Activated CD4-positive, alpha-beta T cell treated with anti-CD3 and anti-CD28 coated beads for 48 hours (primary cell): ENCODE results near the gene RAB4A.

Experiments
- DNase-seq: peaks from one replicate; pipeline ENCODE4 v3.0.0-alpha.2; 2020

RAB4A gene

DNA sequence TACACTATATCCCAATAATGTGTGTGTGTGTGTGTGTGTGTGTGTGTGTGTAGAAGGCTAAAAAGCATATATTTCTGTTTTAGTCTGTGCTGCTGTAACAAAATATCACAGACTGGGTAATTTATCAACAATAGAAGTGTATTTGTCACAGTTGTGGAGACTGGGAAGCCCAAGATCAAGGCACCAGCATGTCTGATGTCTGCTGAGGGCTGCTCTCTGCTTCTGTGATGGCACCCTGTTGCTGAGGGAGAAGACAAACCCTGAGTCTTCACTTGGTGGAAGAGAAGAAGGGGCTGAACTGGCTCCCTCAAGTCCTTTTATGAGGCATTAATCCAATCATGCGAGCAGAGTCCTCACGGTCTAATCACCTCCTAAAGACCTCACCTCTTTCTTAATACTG lies 23.0 kb upstream of the RAB4A start:
- DNase-seq = no peak

DNA sequence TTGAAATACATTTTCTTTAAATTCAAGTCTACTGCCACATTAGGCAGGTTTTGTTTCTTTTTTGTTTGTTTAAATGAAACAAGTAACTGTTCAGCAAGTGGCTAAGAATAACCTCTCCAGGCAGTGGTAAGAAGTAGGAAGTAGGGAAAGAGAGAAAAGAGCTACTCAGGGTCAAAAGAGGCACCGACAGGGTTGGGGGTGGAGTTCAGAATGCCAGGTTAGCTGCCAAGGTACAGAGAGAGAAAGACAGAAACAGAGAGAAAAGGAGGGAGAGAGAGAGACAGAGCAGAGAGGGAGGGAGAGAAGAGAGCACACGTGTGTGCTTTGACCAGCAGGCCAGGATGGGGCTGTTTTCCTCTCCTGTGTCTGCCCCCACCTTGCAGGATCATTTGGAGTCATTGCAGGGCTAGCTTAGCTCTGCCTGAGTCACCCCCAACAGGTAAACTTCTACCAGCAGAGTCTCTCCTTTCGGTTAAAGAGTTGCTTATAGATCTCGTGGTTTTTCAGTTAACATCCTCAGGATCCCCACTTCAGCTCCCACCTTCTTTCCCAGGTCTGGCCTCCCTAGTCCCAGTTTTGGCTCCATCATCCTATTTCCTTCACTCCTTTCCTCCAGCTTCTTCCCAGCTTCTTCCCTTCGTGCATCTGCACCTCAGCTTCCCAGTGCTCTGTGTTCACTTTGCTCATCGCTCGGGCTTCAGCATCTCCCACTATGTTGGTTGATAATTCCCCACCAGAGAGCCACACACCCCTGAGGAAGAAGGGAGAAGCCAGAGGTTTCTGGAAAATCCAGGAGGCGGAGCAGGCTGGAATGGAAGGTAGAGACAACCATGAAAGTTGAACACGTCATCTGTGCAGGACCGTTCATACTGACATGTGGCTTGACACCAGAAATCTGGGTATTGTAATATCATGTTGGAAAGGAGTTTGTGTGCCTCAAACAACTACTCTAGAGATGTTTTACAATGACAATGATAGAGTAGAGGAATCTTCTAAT lies 21.8 kb upstream of the RAB4A start:
- no peak for DNase-seq

DNA sequence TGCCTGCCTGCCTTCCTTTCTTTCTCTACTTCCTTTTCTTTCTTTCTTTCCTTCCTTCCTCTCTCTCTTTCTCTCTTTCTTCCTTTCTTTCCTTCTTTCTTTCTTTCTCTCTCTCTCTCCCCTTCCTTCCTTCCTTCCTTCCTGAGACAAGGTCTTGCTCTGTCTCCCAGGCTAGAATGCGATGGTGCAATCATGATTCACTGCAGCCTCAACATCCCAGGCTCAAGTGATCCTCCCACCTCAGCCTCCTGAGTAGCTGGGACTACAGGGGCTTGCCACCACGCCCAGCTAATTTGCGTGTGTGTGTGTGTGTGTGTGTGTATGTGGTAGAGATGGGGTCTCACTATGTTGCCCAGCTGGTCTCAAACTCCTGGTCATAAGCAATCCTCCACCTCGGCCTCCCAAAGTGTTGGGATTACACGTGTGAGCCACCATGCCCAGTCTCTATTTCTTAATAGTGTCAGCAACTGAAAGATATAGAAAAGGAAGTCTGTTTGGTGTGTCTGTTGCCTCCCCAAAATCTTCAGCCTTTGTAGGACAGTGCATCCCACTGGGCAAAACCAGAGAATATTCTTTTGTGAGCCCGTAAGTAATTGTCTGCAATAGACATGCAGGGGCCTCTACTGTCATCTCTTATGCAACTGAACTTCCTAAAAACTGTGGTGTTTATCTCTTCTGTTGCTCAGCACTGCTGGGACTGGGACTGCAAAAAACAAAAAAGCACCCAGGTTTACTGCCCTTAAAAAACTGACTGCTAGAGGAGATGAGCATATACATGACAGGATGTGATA lies 20.9 kb upstream of the RAB4A start:
- no peak for DNase-seq

DNA sequence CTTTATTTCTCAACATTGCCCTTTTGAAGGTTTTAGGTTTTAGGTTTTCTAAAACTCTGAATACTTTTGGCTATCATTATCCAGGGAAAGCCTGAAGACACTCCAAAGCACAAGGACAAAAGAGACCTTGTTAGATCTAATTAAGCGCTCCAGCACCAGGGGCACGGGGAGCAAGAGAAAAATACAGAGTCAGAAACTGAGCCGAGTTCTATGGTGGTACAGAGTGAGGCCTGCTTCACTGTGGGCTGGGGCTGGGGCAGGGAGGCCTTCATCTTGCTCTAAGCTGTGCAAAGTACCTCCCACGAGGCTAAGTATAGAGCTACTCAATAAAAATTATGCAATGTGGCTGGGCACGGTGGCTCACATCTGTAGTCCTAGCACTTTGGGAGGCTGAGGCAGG lies 19.7 kb upstream of the RAB4A start:
- no peak for DNase-seq

DNA sequence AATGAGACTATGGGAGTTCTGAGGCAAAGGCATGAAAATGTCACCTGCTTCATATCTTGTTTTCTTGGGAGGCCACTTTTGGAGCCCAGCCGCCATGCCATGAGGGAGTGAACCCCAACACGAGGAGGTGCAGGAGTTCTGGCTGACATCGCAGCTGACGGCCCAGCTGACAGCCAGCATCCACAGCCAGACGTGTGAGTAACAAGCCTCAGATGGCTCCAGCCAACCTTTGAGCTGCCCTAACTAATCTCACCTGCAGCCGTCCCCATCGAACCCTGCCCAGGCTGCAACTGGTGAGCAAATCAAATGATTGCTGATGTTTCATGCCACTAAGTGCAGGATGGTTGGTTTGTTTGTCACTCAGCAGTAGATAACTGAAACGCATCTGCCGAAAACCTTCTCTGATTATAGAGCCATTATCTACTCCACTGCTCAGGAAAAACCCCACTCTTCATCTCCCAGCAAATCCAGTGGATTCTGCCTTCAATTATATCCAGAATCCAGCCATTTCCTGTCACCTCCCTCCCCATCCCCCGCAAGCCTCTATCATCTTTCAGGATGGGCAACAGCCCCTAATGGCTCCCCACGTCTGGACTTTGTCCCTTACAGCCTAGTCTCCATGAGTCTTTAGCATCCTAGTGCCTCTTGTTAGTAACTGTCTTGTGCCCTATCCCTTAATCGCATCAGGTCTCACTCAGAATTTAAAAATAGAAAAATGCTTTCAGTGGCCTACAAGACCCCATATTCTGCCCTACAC lies 18.5 kb upstream of the RAB4A start:
- no peak for DNase-seq

DNA sequence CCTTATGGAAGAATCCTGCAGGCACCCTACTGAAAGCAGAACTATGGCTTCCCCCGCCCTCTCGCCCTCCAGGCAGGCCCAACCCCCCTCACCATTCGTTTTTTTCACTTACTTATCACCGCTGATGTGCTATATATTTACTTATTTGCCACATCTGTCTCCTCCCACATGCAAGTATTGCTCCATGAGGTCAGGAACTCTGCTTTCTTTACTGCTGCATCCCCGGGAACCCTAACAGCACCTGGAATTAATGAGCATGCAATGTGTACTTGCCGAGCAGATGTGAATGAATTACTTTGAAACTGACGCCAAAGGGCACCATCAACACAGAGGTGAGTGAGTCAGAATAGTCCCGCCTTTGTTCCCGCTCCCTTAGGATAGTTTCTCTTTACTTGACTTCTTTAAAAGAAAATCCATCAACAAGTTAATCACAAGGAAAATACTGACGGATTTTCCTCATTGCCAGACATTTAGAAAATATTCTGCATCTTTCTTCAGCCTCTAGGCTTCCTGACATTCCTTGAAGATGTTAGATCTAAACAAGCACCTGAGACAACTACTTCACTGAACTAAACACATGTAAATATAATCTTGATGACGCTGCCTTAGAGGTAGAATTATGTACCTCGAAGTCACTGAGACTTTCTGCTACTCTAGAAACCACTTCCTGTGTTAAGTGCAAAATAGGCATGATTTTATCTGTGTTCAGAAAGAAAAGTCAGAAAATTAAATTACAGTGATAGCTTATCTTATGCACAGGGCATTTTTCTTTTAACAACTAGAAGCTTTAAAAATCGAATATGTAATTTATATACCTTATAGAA lies 17.5 kb upstream of the RAB4A start:
- DNase-seq = peak; percentile 18

DNA sequence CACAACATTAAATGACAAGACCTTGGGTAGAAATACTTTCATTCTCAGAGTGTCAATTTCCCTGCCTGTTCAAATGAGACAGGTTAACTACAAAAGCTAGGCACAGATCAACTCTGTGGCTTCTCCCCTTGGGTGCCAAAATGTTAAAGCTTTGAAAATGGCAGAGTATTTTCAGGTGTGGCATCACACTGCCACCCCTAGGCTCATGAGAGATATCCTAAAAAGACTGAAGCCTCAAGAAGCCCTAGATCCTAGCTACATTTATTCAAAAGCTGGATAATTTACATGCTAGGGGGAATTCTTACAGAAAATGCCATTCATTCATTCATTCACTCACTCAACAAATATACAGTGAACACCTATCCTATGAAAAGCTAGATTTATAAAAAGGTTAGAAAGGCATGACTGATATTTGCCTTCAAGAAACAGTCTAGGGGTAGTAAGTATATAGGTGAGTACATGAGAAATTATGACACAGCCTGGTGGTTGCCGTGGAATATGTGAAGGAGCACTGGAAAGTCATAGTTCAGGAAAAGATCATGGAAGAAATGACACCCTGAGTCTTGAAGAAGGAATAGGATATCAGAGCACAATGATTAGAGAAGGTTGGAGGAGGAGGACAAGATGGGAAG lies 15.9 kb upstream of the RAB4A start:
- DNase-seq = no peak

GRCh38 chr1:229258031-229258756 lies 12.7 kb upstream of the RAB4A start:
- peak; percentile 67 for DNase-seq

DNA sequence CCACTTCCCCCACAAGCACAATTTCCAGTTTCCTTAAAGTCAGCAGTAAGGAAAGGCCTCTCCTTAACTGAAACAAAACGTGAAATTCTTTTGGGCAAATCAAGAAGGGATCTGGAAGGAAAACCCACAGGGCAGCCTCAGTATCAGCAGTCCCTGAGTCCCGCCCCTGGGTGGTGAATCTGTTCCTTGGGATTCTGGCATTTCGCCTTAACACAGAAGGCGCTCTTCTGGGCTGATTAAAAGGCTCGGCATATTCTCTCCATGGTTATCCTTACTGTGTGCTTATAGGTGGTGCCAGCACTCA lies 12.2 kb upstream of the RAB4A start:
- no peak for DNase-seq

DNA sequence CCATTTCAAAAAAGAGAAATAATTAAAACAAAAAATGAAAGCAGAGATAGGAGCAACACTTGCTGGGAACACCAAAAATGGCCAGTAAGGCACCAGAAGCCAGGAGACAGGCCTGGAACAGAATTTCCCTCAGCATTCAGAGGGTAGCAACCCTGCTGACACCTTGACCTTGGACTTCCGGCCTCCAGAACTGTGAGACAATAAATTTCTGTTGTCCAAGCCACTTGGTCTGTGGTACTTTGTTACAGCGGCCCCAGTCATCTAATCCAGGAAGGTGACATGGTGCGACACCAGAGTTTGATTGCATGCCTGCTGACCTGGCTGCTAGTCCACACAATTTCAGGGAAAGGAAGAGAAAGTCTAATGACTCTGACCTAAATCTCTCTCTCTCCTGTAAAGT lies 10.6 kb upstream of the RAB4A start:
- DNase-seq = no peak

DNA sequence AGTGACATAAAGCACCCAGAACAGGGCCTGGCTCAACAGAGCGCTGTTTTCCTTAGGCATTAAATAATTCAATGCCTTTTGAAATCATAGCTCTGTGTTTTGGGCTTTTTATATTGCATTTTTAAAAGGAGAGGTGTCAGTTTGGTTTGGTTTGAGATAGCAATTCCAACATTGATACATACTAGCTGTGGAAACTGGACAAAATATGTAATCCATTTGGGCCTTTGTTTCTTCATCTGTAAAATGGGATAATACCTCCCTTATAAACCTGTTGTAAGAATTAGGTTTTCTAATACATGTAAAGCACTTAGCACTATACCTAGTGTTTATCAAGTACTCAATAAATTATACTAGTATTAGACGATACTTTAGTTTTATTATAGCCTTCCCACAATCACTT lies 8.7 kb upstream of the RAB4A start:
- DNase-seq = no peak

DNA sequence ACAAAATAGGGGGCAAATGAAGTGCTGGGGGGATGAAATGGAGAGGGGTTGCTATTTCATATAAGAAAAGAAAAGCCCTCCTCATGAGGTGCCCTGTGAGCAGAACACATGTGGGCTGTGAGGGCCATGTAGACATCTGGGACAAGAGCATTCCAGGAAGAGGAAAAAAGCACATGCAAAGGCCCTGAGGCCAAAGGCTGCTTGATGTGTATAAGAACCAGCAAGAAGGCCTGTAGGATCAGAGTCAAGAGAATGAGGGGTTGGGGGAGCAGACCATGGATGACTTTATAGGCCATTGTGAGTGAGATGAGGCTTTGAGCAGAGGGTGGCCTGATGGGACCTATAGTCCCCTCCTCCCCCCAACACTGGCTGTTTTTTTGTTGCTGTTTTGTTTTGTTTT lies 7.7 kb upstream of the RAB4A start:
- no peak for DNase-seq

- DNase-seq = no peak
These were observed 6.8 kb upstream of the RAB4A start for GRCh38 chr1:229264068-229264467.

DNA sequence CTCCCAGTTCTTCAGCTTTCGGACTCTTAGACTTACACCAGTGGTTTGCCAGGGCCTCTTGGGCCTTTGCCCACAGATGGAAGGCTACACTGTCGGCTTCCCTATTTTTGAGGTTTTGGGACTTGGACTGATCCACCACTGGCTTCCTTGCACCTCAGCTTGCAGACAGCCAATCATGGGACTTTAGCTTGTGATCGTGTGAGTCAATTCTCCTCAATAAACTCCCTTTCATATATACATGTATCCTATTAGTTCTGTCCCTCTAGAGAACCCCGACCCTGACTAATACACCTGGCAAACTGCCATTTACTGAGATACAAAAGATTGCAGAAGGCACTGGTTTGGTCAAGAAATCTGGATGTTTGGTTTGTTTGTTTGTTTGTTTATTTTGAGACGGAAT lies 6.4 kb upstream of the RAB4A start:
- DNase-seq = no peak

GRCh38 chr1:229266274-229266673 lies 4.6 kb upstream of the RAB4A start:
- DNase-seq = no peak

DNA sequence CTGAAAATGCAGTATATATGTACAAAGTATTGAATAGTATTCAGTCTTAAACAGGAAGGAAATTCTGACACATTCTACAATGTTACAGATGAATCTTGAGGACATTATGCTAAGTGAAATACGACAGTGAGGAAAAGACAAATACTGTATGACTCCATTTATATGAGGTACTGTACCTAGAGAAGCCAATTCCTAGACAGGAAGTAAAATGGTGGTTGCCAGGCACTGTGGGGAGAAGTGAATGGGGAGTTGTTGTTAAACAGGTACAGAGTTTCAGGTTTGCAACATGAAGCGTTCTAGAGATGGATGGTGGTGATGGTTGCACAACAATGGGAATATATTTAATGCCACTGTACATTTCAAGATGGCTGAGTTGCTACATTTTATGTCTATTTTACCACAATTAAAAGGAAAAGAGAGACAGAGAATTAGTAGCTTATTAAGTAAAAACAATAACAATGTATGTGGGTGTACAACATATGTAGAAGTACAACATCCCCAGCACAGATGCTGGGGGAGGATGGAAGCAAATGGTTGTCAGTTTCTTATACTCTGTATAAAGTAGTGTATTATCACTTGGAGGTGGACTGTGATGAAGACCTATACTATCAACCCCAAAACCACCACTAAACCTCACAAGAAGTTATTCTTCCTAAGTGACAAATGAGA lies 3.9 kb upstream of the RAB4A start:
- no peak for DNase-seq

- no peak for DNase-seq
These were observed 2.4 kb upstream of the RAB4A start for GRCh38 chr1:229268505-229268904.

GRCh38 chr1:229271448-229272159 lies 693 bp downstream of the RAB4A start:
- peak; percentile 48 for DNase-seq

- DNase-seq = no peak
These were observed 1.6 kb downstream of the RAB4A start for GRCh38 chr1:229272164-229273158.
